ENCODE data around the gene PHKA2. TPM values are rescaled to one million over a fixed set of nuclear protein-coding genes. Genes with fewer than 3 reads are reported as not detected.

PHKA2 gene
- total RNA-seq, 1 donor from 2014 or later: 26.3 TPM

DNA sequence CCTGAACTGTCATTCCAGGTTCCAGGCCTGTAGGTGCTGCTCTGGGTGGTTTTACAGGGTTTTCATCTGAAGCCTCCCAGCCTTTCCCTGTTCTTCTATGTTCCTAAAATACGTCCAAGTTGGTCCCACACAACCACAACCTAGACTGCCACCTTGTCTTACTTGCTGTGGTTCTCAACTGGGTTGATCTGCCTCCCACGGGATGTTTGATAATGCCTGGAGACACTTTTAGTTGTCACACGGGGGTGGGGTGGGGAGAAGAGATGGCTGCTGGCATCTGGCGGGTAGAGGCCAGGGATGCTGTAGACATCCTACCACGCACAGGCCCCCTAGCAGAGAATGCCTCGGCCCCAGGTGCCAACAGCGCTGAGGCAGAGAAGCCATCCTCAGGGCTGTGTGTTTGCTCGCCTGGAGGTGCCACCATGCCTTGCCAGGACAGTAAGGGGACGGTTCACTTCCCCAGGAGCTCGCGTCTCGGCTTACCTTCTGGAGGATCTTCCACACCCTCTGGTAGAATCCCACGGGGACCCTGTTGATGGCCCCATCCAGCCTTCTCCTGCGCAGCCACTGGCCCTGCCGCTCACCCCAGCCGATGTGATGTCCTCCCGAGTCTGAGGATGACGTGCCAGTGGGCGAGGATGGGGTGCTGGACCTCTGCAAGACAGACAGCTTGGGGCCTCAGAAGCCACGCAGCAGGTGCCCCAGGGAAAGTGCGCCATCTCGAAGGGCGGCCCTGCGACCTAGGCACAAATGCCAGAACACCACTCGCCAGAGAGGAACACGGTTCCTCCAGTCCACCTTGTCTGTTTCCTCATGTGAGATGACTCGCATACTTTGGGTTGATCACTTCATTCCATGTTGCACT, 87.0 kb downstream of the PHKA2 start:
- DNase-seq (ENCODE audit: low spot score): no peak
- intact Hi-C loops (cut with DNase I): no loop called here
- ATAC-seq: no peak

DNA sequence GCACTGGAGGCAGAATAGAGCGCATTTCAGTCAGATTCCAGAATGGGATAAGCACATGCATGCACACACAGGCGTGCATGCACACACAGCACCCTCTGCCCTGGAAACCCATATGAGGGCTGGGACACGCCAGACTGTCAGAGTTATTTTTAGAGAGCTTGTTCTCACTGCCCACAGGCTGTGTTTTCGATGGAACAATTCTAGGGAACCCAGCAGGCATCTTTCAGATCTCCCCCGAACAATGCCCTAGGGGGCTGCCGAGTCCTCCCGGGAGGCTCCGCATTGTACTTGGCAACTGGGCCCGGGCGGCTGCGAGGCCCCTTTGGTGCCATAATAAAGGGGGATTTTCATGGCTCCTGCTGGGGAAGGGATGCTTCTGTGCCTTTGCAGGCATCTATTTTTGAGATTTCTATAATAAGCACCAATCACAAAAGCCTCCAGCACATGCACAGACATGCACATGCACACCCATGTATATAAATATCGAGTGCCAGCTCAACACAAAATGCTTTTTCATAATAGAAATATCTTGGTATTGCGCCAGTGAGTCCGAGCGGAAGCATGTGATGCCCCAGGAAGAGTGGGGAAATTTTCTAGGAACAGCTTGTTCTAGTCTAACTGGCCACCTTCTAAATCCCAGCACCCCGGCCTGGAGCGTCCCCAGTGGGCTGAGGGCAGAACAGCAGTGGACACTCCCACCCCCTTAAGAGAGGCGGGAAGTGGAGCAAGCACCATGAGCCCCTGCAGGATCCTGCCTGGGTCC, 88.5 kb downstream of the PHKA2 start:
- intact Hi-C loops (cut with DNase I): no loop called here
- peak; percentile 55 for ATAC-seq
- no peak for DNase-seq (ENCODE audit: low spot score)

DNA sequence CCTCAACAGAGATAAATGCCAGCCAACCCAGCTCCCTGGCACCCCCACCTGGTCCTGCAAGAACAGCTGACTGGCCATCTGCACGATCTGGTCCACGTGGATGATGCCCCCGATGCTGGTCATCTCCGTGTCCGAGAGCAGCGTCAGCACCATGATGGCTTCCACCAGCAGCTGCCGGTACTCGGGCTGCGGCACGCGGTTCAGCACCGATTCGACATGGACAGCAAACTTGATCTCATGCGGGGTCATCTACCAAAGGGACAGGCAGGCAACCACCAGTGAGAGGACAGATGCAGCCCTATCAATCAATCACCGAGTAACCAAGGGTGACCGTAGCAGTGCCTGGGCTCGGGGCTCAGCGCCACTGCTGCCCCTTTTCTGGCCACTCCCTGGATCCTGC, 89.8 kb downstream of the PHKA2 start:
- intact Hi-C loops (cut with DNase I): no loop called here
- DNase-seq (ENCODE audit: low spot score) (no peak), ATAC-seq (no peak)

DNA sequence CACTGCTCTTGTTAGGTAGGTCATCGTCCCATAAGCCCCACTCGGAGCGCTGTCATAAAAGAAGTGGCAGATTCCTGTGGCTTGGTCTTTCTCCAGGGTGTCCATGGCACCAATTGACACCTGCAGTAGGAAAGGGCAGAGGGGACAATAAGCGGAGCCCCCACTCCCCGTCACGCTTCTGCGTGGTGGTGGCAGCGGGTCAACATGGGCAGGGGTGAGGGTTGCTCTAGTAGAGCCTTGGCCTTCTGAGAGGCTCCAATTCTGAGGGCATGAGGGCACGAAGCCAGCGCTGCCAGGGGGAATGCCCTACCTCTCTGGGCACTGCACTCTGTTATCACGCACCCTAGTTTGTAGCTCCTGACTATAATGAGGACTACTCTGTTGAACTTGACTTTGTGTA, 90.4 kb downstream of the PHKA2 start:
- ATAC-seq: no peak
- no peak for DNase-seq (ENCODE audit: low spot score)
- intact Hi-C loops (cut with DNase I): no loop called here

DNA sequence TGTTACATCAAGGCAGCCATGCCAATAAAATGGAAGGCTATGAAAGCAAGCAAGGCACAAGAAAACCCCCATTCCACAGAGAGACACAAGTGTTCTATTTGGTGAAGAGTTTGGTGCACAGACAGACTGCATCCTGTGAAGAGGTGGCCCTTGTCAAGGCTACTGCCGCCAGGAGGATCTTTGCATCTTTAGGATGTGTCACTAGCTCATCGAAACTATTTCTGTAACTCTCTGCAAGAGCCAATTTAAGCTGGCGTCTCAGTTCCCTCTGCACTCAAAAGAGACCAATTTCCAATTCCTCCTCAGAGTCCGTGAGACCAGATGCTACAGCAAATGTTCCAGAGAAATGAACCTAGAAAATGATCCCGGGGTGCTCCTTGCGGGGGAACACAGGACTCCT, 91.0 kb downstream of the PHKA2 start:
- intact Hi-C loops (cut with DNase I): no loop called here

DNA sequence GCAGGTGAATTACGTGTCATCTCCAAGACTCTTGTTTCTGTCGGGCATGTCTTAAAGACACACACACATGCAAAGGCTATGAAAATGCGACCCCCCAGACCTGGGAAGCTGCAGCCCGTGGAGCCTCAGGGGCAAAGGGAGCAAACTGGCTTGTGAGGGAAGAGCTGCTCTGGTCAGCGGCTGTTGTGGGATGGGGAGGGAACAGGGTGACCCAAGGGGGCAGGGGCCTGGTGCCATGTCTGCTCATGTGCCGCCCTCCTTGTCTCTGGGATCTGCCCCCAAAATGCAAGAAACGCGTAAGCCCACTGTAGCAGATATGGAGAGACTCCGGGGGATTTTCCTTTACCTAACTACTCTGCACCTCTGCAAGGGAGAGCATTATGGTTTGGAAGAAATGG, 92.4 kb downstream of the PHKA2 start:
- no peak for DNase-seq (ENCODE audit: low spot score)
- no peak for ATAC-seq
- intact Hi-C loops (cut with DNase I): no loop called here

More for the DNA sequence above, 91.0 kb downstream of the PHKA2 start:
- DNase-seq (ENCODE audit: low spot score) (no peak), ATAC-seq (no peak)

DNA sequence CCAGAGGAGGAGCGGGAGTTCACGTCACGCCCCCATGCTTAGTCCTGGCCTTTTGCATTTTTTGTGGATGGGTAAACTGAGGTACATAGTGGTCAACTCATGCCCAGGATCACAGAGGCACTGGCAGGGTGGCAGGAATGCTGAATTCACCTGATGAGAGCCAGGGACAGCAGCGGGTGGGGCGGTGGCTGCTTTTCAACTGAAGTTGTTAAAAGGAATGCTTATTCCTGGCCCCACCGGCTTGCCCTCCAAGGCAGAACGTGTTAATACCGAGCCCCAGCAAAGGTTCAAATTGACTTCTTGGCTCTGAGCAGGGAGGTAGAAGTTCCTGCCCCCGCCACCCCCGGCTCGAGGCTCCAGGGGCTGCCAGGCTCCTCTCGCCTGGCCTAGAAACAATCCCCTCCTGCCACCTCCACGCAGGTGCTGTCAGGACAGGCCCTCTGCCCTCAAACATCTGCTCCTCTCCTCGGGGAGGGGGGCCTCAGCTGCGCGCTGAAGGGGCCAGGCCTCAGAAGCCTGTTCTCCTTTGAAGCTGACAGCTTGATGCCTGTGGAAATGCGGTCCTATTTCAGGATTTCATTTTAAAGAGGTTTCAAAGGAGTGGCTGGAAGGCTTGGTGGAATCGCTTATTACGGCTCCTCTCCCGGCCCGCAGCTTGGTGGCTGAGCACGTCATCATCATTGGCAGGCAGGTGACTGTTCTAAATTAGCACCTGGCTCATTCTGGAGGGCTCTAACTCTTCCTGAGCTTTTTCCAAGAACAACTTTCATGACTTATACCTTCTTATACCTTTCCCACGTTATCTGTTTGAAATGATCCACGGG, 93.0 kb downstream of the PHKA2 start:
- ATAC-seq (no peak), DNase-seq (ENCODE audit: low spot score) (no peak)
- intact Hi-C loops (cut with DNase I): no loop called here

DNA sequence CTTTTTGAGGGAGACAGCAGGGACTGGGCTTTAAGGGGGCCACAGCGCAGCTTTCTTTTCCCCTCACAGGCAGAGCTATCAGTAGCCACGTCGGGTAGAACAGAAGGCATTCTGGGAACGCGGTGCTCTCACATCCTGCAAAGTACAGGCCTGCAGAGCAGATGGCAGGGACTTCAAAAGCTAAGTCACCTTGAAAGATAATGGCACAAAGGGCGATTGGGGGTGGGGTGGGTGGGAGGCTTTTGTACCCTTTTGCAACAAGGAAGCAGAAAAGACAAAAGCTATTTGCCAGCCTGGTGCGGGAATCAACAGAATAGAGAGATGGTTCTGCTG, 93.9 kb downstream of the PHKA2 start:
- no peak for DNase-seq (ENCODE audit: low spot score)
- intact Hi-C loops (cut with DNase I): no loop called here
- ATAC-seq: no peak

DNA sequence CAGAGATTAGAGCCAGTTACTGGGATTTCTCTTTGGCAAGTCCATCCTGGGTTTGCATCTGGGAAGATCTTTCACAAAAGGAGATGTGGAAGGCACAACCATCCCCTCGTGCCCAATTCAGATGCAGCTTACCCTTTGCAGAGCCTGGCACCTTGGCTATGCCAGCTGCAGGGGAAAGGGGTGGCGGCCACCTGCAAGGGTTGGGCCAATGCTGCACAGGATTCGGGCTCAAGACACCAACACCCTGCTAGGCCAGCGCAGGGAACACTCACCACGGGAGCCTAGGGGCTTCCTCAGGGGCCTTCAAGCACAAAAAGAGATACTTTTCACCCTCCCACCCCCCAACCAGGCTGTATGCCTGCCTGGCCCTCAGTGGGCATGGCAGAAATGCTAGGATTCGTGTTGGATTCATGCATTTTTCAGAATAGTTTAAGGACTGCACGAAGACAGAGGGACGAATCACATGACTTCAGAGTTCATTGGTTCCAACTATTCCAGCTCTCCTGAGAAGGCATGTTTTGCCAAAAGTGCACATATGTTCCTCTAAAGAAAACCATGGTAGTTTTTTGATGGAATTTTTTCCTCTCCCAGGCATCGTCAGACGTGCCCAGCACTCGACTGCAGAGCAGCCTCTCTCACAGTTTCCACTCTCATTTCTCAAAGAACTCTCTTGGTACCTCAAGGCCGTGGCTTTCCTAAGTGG, 94.4 kb downstream of the PHKA2 start:
- DNase-seq (ENCODE audit: low spot score) (no peak), ATAC-seq (no peak)
- intact Hi-C loops (cut with DNase I): no loop called here

DNA sequence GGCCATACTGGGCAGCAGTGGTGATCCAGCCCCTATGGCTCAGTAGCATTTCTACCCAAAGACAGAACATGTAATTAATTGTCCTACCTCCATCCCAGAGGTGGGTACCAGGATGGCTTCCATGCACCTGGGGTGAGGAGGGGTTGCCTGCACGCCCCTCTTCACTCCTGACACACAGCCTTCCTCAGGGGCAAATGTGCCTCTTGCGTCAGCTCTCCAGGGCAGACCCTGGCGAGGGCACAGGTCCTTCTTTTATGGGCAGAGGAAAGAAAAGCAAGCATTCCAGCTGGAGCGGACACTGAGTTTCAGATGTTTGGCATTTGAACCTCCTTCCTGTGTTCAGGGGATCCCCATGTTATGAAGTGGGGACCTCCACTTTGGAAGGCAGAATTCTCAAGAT, 95.6 kb downstream of the PHKA2 start:
- ATAC-seq: no peak
- DNase-seq (ENCODE audit: low spot score): no peak
- intact Hi-C loops (cut with DNase I): no loop called here

DNA sequence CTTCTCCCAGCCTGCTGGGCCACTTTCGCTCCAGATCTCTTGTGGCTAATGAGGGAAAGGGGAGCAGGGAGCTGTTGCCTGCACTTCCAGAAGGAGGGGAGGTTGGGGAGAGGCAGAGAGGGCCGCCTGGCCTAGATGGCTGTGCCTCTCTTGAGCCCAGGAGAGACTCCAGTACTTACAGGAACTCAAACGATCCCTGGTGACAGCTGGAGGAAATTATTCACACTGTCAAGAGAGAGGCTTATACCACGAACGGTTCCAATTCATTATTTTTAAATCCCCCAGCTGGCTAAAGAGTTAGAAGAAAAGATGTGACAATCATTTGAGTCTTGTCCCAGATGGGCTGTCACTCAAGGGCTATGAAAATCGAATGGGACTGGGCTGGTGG, 96.1 kb downstream of the PHKA2 start:
- DNase-seq (ENCODE audit: low spot score) (no peak), ATAC-seq (no peak)
- intact Hi-C loops (cut with DNase I): no loop called here

DNA sequence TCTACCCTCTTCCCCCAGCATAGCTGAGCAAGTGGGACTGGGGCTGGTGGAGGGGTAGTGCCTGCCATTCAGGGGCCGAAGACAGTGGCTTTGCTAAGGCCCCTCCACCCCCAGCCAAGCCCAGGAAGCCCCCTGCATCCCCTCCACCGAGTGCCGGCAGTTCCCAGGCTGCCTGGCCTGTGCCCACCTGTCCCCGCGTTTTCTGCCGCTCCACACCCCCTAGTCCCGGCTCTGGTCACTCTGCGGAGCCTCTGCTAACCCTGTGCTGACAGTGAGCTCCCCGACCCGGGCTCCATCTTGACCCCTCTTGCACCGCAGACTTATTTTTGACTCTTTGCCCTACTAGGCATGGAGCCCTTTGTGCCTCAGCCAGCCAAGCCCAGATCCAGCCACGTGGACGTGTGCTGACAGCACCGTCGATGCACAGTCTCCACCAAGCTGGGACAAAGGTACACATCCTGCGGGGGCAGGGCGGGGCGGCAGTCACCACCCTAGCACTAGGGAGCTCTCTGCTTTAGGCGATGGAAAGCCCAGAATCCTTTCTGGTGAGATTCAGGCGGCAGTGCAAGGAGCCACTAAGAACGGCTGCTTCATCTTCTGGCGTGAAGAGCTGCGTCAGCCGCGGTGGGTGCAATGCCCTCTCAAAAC, 96.6 kb downstream of the PHKA2 start:
- ATAC-seq (peak; percentile 16), DNase-seq (ENCODE audit: low spot score) (no peak)
- intact Hi-C loops (cut with DNase I): no loop called here

DNA sequence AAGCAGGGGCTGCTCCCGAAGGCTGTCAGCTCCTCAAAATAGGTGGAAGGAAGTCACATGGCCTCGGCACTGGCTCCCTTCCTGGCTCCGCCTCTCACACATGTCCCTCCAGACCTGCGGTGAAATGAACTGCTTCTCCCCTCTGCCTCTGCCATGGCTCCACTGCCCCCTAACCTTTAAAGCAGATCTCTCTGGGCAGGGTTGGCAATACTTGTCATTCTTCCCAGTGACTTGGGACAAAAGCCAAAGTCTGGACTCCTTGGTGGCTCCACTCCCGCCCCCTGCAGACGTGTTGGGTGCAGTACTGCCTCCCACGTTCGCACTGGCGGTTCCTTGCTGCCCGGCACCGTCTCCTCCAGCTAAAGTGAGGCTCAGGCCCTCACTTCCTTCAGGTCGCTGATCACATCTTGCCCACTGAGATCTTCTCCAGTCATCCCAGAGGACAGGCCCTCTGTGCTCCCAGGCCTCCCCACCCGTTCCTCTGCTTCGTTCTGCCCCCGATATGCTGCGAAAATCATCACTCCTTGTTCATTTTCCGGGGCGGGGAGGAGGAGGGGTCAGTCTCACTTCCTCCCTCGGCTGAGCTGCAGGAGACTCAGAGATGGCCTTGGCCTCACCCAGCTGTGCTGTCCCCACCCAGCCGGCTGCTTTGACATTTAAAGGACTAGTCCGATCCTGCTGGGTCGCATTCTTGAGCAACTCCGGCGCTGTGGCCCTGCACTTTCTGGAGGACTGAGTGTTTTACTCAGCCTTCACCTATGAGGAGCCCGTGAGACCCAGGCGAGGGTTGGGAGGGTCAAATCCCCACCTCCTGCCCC, 97.4 kb downstream of the PHKA2 start:
- intact Hi-C loops (cut with DNase I): no loop called here
- peak; percentile 77 for DNase-seq (ENCODE audit: low spot score)
- peak; percentile 86 for ATAC-seq

DNA sequence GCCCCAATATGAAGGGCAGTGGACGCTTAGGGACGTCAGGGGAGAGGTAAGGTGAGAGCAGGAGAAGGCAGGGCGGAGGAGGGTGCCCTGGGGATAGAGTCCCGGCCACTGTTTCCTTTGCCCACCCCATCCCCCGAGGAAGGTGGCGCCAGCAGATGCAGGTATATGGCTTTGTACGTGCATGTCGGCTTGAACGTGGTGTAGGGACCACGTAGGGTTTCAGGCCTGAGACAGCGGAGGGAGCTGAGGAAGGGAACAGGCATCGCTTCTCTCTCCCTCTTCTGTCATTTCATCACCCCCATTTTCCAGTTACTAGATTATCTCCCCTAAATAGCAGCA, 97.9 kb downstream of the PHKA2 start:
- intact Hi-C loops (cut with DNase I): no loop called here

DNA sequence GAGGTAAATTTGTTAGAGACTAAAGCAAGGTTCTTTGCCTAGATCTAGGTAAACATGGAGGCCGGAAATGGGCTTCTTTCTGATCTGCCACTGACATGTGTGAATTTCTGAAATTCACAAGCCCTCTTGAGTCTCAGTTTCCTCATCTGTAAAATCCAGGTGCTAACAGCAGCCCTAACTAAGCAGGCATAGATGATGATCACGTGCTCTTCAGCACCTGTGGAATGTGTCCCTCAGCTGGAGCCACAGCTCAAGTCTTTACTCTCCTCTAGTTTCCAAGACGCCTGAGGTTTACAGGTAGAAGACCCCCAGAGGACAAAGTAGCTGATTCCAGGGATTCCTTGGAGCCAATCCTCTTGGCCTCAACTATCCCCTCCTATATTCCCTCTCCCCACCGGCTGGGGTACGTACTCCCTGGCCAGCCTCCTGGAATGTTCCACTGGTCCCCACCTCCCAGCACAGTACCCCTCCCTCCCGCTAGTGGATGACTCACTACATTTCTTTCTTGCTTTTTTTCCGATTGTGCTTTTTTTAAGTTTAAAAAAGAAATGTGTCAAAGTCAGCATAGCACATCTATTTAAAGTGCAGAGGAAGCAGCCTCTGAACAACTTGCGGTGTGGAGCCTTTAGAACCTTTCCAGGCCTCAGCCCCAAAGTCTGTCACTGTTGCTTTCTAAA, 98.4 kb downstream of the PHKA2 start:
- no peak for DNase-seq (ENCODE audit: low spot score)
- ATAC-seq: peak; percentile 6
- intact Hi-C loops (cut with DNase I): no loop called here

More for the DNA sequence above, 97.9 kb downstream of the PHKA2 start:
- ATAC-seq (peak; percentile 5), DNase-seq (ENCODE audit: low spot score) (no peak)

DNA sequence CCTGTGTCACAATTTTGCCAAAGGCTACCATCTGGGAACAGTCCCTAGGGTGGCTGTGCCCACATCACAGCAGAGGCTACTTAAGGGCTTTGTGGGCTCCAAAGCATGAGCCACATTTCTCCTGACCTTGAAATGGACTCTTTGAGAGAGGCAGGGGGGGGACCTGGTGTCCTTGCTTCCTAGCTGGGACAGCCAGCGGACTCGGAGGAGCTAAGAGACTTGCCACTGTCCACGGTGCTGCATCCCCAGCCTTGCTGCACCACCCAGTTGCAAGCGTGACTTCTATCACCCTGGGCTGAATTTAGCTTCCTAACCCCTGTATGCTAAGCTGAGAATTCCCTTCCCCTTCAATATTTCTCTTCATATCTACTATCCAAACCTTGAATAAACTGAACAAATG, 99.0 kb downstream of the PHKA2 start:
- DNase-seq (ENCODE audit: low spot score) (no peak), ATAC-seq (no peak)
- intact Hi-C loops (cut with DNase I): no loop called here

DNA sequence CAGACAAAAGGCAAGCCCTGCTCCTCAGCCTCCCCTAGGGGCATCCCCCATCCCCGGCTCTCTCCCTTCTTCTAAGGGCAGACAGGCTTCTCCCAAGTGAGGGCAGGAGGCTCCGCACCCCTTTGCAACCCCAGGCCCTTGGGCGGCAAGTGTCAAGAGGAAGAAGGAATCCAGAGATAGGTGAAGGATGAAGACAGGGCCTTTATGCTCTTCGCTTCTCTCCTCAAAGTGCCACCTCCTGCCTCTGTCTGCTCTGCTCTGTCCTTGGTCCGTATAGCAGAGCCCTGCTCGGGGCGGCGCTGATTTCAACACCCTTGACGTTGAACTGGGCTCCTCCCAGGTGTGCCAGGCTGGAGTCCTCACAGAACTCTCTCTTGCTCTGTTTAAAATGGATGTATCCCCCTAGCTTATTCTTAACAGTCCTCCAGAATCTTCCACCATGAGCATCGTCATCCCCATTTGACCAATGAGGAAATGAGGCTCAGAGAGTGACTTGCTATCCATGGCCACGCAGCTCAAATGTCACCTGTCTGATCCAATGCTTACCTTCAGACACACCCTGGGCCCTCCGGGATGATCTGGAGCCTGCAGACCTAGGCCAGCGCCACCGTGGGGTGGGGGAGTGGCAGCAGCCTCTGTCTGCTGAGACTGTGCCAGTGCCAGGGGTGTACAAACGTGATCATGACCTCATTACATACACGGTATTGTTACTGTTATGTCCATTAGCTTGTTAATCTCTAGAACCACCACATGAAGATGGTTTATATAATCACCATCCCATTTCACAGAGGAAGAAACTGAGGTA, 99.8 kb downstream of the PHKA2 start:
- intact Hi-C loops (cut with DNase I): no loop called here
- ATAC-seq (no peak), DNase-seq (ENCODE audit: low spot score) (no peak)

All from sciatic nerve (tissue), 2 donors.